GM19463 (cell line): ENCODE data around the gene SLC38A10.
A peak's percentile ranks its signal among the peaks of the same experiment; 100 is the strongest.

Experiments used
- ATAC-seq: cut with Tn5 transposase; IDR thresholded peaks from one replicate; pipeline ENCODE4 v1.9.1; 2021; ENCODE audit warnings: mild to moderate bottlenecking, moderate library complexity; ENCODE audit not compliant: unreplicated experiment

SLC38A10 gene

GRCh38 chr17:81295031-81295675, at the start of gene SLC38A10:
TSS of gene SLC38A10 (minus strand) at chr17:81295307. CDS start at chr17:81294921, 386 bp downstream.
- peak; percentile 90 for ATAC-seq

DNA sequence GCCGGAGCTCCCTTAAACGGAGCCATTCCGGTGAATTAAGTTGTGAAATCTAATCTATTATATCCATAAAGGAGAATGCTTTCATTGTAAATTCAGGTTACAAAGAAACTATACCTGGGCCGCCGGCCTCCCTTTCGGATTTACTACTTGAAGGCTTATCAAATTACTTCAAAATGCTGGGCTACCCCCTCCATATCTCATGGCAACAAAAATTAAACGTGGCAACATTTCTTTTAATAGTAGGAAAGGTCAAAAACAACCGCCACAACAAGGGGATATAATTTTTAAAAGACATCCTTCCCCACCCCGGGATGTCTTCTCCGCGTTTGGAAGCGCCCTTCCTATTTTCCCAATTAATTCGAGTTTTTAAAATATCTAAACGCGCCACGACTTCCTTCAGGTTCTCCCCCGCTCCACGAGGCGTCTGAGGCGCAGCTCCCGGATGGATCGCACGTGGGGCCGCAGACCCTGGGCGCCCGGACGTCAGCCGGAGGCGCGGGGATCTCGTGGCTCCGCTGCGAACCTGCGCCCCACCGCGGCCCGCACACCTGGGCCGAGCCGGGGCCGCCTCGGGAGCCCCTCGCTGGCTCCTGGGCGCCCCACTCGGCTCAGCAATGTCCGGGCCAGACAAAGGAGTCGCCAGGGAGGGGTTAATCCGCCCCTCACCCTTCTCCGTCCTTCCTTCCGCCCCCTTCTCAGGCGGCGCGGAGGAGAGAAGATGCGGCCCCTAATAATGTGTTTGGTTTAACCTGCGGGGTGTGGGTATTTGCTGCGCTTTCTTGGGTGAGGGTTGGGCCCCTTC, 47.4 kb upstream of the SLC38A10 start:
- no peak for ATAC-seq

DNA sequence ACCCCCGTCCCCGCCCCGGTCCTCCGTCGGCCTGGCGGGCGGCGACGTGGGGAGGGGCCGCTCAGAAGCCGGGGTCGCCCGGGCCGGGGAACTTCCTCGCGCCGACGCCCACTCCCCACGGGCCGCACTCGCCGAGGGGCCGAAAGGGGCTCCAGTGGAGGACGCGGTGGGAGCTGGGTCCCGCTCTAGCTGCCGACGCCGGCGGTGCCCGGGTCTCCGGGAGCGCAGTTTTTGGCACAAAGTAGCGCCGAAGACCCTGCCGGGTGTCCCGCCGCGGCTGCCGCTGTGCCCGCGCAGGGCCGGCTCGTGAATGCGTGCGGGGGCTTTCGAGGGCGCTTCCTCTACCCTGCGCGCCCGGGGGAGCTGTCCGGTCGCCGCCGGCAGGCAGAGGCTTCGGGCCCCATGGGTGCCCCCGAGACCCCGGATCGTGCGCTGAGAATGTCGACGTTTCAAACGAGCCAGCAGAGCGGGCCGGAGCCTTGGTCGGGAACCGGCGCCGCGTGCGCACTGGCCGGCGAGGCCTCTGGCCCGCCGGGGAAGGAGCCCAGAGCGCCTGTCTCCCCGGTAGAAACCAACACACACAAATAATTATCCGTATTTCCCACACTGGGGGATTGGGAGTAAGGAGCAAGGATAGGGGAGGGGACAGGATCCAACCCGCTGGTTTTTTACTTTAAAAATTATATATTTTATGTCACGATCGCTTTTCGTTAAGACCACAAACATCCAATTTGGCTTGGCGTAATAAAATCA, 46.6 kb upstream of the SLC38A10 start:
- no peak for ATAC-seq

DNA sequence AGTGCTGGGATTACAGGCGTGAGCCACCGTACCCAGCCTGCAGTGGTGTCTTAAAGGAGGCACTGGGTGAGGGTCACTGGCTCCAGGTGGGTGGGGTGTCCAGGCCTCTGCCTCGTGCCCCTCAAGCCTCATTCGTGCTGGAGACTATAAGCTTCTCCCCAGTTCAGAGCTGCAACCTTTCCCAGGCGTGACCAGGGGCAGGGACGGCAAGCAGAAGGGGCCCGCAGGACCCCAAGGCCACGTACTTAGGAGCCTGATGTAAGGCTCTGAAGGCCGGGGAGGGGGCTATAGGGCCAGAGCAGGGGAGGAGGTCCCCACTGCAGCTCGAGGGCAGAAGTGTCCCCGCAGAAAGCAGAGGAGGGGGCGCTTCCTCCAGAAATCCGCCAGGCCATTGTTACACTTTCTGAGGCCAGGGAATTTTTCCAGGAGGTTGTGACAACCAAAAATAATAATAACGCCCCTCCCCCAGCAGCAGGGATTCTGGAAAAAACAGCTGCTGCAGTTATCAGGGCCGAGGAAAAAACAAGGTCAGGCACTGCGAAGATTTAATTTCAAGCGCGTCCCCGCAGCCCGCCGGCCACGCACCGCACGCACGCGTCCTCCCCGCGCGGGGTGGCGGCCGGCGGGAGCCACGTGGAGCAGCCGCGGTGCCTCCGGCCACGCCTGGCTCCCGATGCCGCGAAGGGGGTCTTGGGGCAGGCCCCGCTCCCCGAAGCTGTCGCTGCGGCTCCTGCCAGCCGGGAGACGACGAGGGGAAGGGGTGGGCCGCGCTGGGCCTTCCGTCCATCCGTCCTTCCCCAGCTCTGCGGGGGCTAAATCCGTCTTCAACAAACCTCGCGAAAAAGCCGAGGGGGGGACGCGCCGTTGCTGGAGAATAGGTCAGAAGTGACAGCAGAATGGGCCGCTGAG, 45.8 kb upstream of the SLC38A10 start:
- ATAC-seq = no peak

- ATAC-seq = no peak
These were observed 44.6 kb upstream of the SLC38A10 start for GRCh38 chr17:81339534-81340296.

GRCh38 chr17:81339191-81339533, 44.1 kb upstream of the SLC38A10 start:
- no peak for ATAC-seq

GRCh38 chr17:81338274-81339190, 43.4 kb upstream of the SLC38A10 start:
- ATAC-seq = no peak

DNA sequence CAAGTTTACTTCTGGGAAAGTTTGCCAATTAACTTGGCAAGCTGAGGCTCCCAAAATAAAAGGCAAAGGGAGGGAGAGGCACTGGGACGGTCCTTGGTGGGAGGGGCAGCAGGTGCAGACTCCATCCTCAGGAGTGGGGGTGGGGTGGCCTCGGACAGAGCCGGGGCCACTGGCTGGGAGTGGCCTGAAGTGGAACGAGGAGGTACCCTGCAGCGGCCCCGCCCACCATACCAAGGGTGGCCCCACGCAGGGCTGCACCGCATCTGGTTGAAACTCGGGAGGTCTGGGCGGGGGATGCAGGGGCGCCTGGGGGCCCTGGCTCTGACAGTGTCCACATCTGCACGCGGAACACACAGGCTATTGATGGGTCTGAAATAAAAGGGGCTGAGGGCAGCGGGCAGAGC, 42.4 kb upstream of the SLC38A10 start:
- ATAC-seq = no peak

DNA sequence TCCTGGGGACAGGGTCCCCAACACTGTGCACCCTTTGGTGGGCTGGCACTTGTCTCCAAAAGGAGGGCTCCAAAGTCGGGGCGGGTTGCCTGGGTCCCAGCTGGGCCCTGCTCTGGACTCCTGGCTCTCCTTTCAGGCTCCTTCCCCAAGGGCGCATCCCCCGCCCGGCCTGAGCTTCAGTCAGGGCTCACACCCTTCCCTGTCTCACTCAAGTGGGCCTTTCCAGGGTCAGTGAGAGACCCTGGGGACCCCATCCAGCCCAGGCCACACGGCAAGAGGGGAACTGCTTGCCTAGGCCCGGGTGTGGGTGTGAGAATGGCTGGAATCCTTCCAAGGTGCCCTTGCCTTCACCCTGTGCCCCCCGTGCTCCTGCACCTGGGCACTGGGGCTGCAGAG, 41.8 kb upstream of the SLC38A10 start:
- ATAC-seq = no peak

- ATAC-seq = no peak
These were observed 41.3 kb upstream of the SLC38A10 start for GRCh38 chr17:81336296-81336929.

- ATAC-seq = no peak
These were observed 40.7 kb upstream of the SLC38A10 start for GRCh38 chr17:81335773-81336157.

GRCh38 chr17:81334987-81335772, 40.1 kb upstream of the SLC38A10 start:
- ATAC-seq = no peak

GRCh38 chr17:81334391-81334901, 39.3 kb upstream of the SLC38A10 start:
- ATAC-seq = no peak

DNA sequence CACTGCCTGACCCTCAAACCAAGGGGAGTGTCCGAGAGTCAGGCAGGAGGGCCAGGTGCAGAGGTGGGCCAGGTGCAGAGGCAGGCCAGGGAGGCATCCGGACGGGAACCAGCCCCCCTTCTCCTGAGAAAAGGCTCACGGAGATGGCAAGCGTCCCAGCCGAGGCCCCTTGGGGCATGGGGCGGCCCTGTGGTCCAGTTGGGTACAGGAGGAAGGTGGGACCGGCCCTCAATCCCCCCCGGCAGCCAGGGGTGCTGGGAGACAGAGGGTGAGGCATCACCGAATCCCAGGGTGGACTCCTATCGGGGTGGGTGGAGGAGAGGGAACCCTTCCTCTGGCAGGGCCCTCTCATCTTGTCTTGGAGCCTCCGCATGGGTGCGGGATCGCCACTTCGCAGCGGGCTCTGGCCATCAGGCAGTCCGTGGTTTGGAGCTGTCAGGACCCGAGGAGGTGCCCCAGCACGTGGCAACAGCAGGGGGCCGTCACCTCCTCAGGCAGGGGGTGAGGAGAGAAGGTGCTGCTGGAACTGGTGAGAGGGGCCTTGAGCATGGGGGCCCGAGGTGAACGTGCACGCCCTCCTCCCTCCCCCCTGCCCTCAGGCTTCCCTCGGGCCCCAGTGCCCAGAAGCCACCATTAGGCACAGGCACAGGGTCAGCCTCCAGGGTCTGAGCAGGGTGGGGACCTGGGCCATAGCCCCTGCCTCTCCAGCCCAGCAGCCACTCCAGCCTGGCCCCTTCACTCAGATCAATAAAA, 38.7 kb upstream of the SLC38A10 start:
- ATAC-seq = no peak

GRCh38 chr17:81332914-81333528, 37.9 kb upstream of the SLC38A10 start:
- no peak for ATAC-seq

GRCh38 chr17:81332118-81332834, 37.2 kb upstream of the SLC38A10 start:
- no peak for ATAC-seq
